ENCODE data around the gene HIVEP3.

Gene HIVEP3

DNA sequence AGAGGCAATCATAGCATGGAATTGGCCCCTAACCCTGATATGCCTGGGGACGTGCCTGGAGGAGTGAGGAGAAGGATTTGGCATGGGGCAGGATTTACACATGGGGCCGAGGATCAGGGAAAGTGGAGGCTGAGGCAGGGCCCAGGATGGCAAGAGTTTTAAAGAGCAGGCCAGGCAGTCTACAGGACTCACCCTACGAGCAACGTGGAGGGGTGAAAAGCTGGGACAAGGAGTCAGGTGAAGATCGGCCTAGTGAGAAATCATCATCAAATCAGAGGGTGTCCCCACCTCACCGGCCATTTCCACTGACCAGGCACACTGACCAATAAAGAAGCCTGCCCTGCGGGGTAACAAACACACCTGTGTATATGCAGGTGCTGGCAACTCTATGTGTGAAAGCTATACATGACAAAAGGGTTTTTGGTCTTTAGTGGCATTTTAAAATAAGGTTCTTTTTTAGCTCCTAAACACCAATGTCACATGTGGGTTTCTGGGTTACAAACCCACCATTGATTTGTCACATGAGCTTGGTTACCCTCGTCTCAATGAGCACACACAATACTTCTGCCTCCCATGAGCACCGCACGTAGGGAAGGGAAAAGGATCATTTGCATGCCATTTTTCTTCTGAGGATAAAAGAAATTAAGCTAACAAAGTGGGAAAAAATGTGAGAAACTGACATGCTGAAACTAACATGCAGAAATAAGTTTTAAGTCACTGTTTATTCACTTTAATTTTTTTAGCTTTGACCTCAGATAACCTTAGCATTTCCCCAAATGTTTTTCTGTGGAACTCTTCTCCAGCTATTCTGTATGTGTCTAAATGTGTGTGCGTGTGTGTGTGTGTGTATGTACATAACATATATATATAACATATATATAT, 266.1 kb downstream of the HIVEP3 start:
- TF ChIP-seq, protein P1, sequence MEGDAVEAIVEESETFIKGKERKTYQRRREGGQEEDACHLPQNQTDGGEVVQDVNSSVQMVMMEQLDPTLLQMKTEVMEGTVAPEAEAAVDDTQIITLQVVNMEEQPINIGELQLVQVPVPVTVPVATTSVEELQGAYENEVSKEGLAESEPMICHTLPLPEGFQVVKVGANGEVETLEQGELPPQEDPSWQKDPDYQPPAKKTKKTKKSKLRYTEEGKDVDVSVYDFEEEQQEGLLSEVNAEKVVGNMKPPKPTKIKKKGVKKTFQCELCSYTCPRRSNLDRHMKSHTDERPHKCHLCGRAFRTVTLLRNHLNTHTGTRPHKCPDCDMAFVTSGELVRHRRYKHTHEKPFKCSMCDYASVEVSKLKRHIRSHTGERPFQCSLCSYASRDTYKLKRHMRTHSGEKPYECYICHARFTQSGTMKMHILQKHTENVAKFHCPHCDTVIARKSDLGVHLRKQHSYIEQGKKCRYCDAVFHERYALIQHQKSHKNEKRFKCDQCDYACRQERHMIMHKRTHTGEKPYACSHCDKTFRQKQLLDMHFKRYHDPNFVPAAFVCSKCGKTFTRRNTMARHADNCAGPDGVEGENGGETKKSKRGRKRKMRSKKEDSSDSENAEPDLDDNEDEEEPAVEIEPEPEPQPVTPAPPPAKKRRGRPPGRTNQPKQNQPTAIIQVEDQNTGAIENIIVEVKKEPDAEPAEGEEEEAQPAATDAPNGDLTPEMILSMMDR (IDR thresholded peaks at IDR 0.05; ENCODE audit: insufficient read depth, low read depth, low read length, missing control alignments) = no peak
- DNase-seq (ENCODE audit: low read depth) = no peak
- no peak overlapping the region for H3K4me3 ChIP-seq (ENCODE audit: low read length)

DNA sequence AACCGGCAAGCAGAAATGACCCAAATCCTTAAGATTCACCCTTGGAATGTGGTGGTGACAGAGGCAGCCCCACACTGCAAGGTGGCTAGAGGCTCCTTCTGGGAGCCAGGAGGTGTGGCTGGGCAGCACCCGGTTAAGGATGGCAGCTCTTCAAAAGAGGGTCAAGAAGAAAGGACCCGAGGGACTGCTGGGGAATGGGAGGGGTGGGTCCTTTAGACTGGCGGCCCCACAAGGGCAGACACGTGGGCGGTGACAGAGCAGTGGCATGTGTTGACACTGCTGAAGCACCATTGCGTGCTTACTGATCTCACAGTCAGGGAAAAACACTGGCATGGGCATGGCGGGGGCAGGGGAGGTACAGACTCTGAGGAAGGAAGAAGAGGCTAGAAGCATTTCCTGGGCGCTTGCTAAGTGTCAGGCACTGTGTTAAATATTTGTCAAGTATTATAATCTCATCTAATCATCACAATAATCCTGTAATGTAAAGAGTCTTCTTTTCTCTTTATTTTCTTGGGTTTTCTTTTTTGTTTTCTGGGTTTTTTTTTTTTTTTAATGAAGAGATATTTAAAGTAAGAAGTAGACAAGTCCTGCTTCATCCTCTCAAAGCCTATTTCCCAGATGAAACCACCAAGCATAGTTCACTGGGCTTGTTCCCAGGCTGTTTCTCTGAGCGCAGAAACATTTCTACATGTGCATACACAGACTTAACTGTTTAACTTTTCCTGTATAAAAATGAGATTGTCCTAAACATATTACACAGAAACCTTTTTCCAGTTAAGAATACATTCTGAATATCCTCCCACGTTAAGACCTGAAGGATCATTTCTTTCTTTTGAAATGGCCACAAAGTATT, 268.5 kb downstream of the HIVEP3 start:
- no peak for DNase-seq (ENCODE audit: low read depth)
- TF ChIP-seq, protein P1 (IDR thresholded peaks at IDR 0.05; ENCODE audit: insufficient read depth, low read depth, low read length, missing control alignments) = no peak
- no peak overlapping the region for H3K4me3 ChIP-seq (ENCODE audit: low read length)

DNA sequence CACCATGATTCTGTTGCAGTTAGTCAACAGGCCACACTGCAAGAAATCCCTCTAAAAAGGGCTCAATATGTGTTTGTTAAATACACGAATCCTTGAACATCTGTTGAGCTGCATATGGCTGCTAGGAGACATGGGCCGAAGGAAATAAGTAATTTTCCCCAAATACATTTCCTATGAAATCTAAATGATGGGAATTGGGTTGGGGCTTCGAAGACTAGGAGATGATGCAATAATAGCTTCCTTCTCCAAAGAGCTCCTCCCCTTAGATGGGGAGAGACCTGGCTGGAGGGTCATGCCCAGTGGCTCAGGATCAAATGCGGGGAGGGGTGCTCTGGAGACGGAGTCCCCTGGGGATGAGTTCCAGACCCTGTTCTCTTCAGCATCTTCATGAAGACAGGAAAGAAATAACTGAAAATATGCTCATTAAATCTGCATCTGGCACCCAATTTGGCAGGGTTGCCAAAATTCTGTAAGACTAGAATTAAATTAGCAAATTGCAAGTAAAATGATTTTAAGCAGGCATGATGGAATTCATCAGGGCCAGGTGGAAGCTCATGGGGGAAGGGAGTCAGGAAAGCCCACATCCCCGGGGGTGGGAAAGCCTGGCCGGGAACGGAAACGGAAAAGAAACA, 269.2 kb downstream of the HIVEP3 start:
- TF ChIP-seq, protein P1 (IDR thresholded peaks at IDR 0.05; ENCODE audit: insufficient read depth, low read depth, low read length, missing control alignments) = no peak
- no peak for DNase-seq (ENCODE audit: low read depth)
- H3K4me3 ChIP-seq (ENCODE audit: low read length) = no peak overlapping the region

DNA sequence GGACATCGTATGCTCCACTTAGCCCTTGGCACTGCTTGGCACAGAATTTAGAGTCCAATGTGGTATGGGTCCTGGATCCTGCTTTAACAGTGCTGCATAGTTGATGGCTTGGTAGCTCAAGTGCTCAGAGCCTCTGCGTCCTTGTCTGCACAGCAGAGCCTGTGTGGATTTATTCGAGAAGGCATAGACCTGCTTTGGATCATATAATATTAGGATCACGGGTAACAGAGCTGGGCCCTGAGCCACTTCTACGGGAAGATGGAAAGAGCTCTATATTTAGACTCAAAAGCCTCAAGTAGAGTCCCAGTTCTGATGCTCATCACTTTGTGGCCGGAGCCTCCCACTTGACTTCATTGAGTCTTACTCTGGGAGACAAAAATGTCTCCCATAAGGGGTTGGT, 269.9 kb downstream of the HIVEP3 start:
- no peak for DNase-seq (ENCODE audit: low read depth)
- H3K4me3 ChIP-seq (ENCODE audit: low read length) = no peak overlapping the region
- TF ChIP-seq, protein P1 (IDR thresholded peaks at IDR 0.05; ENCODE audit: insufficient read depth, low read depth, low read length, missing control alignments) = no peak

DNA sequence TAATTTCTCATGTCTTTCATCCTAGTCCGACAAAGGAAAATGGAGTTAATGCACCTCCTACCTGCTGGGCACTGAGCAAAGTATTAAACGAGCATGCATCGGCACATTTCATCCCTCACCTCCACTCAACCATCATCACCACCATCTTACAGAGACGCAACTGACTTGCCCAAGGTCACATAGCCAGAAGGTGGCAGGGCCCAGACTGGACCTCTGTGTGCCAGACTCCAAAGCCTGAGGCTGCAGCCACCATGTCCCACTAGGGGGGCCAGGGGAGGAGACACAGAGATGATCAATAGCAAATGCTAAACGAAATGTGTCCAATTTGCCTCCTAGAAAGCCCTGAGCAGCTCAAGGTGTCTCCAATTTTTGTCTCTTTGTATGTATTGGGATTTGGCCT, 270.5 kb downstream of the HIVEP3 start:
- TF ChIP-seq, protein P1 (IDR thresholded peaks at IDR 0.05; ENCODE audit: insufficient read depth, low read depth, low read length, missing control alignments) = no peak
- no peak for DNase-seq (ENCODE audit: low read depth)

DNA sequence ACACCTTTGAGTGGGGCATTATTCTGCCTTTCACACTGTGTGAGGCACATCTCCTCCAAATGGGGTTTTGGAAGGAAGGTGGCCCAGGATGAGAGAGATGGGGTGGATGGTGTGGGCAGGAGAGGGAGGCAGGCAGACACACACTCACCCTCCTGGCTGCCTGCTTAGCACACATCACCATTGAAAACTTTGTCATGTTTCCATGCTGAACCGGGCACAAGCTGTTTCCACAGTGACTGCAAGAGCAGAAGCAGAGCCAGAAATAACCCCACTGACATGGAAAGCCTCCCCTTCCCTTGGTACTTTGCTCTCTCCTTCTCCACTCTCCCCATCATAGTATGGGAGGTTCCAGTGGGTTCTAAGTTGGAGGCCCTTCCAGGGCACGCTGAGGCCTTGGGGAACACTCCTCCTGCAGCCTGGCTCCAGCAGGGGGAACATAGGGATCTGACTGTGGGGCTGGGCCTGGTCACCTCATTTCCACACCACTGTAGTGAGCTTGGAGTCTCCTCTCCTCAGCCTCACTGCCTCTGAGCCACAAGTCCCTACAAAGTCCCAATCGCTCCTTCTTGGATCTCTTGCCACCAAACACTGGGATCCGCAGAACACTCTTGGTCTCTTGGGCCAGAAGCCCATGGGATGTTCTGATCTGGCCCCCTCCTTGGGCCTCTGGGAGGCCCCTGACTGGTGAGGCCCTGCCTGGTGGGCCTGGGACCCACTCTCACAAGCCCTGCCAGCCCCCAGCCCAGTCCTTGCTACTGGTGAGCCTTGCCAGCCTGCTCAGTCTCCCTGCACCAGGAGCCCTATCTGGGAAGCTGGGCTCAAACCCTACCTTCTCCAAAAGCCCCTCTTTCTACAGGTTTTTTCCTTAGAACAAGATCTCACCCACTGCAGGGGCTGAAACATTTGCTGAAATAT, 271.2 kb downstream of the HIVEP3 start:
- no peak overlapping the region for H3K4me3 ChIP-seq (ENCODE audit: low read length)
- TF ChIP-seq, protein P1 (IDR thresholded peaks at IDR 0.05; ENCODE audit: insufficient read depth, low read depth, low read length, missing control alignments) = no peak
- no peak for DNase-seq (ENCODE audit: low read depth)

More for the DNA sequence above, 270.5 kb downstream of the HIVEP3 start:
- no peak overlapping the region for H3K4me3 ChIP-seq (ENCODE audit: low read length)

Measured in epithelial cell of esophagus (primary cell).